AG08395 (cell line): Measurements from ENCODE around the gene METRN.
A peak's percentile ranks its signal among the peaks of the same experiment; 100 is the strongest.
"Not testable (repeated sequence)": the region's sequence is repeated elsewhere in the genome, so short reads cannot be mapped to it uniquely, and the experiment has no call there.

Experiments used
- DNase-seq: peaks from one replicate; pipeline ENCODE4 v3.0.0; 2012; ENCODE audit warnings: mixed read lengths, low spot score

METRN gene

GRCh38 chr16:734981-735881 is 20.3 kb downstream of the METRN start:
- DNase-seq = no peak

DNA sequence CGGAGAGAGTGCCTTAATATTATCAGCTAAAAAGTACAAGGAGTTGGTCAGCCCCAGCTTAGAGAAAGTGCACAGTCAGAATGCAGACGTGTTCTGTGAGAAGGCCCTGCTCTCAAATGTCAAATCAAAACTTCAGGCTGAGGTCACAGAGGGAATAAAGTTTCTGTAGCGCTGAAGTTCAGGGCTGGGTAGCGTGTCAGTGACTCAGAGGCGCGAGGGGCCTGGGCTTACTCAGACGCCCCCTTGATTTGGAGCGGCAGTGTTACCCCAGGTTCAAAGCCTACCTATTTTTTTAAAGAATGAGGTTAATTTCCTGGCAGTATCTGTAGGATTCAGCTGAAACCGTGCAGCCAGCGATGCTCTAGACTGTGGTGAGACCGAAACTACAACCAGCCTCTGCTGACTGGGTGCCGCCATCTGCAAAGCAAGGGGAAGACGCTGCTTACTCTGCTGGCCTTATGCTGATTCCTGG is 21.1 kb downstream of the METRN start:
- no peak for DNase-seq

DNA sequence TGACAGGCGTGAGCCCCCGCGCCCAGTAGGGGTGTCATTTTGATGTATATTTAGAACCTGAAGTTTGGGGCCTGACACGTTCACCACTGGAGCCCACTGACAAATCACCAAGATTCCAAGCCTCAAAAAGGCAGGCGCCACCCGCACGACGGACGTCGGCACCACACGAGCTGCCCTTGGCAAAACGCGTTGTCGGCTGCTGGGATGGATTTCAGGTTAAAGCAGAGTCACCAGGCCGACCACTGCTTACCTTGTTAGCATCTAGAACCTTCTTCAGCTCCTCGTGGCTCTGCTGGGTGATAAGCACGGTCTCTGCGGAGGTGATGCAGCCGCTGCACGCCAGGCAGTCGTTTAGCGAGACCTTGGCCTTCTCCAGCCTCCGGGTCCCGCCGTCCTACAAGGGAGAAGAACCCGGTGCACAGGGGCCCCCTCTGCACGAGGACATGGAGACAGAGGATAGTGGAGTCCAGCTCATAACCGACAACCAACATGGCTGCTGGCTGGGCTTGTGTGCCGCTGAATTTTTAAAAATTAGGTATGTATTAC is 22.1 kb downstream of the METRN start:
- DNase-seq = no peak

DNA sequence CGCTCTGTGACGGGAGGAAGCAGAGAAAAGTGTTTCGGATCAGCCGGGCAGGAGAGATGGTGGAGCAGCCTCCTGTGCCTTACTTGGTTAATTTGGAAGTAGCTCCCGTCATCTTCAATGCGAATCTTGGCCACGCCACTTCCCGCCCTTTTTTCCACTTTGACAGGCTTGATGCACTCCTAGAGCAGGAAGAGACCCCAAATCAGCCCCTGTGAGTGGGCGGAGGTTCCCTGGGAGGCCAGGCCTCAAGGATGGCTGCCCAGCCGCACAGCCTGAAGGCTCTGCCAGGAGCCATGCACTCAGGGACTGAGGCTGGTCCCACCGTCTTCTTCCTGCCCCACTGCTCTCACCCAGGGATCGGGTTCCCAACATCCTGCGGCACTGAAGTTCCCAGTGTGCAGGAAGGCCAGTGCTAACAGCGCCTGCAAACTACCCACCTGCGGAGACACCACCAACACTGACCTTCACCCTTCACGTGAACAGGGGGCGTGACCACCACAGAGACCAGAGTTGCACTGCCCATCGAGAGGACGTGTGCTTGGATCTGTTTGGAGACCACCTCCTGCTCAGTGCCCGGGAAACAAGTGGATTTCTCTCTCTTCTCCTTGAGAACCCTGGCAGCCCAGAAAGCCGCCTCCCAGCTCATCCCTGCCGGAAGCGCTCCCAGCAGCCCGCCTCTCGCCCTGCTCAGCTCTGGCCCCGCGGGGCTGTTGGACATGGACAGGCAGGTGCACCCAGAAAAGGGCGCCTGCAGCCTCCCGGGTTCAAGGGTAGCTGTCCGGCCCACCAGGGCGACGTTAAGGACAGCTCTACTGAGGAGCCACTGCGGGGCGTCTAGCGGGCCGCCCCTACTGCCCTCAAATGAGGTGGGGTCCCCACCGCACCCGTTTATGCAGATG is 24.9 kb downstream of the METRN start:
- no peak for DNase-seq

GRCh38 chr16:740459-740763 is 25.5 kb downstream of the METRN start:
- no peak for DNase-seq

DNA sequence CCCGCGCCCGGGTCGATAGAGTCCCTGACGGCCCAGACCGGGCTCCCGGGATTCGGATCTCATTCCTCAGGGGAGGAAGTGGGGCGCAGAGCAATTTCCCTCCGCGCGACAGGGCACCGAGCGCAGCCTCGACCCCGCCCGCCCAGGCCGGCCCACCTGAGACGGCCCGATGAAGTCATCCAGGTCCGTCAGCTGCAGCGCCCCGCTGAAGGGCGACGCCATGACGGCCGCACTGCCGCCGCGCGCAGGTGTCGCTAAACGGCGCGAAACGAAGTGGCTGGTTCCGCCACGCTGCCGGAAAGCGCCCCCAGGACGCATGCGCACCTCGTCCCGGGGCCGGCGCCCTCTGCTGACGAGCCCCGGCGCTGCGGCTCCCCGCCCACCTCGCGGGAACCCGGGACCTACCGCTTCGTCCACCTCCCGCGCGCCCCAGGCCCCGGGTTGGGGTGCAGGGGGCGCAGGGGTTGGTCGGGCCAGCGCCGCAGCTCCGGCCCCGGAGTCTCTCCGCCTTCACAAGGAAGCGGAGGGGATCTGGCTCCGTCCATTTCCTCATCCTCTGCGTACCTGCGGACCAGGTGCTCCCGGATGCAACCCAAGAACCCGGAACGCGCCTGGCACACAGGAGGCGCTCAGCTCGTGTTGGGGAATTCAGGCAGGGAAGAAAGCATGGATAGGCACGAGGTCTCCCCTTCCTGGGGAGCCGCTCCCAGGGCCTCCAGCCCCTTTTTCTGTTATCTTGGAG is 26.0 kb downstream of the METRN start, which contains the start of gene CIAO3:
Gene CIAO3 (minus strand): TSS at position 234 of the 742 bp plus-strand sequence. CDS start 12 bp downstream, at position 222.
- peak; percentile 97 for DNase-seq

- no peak for DNase-seq
These were observed 27.2 kb downstream of the METRN start for GRCh38 chr16:741986-742629.

GRCh38 chr16:742894-743293 is 28.0 kb downstream of the METRN start:
- not testable (repeated sequence) for DNase-seq

DNA sequence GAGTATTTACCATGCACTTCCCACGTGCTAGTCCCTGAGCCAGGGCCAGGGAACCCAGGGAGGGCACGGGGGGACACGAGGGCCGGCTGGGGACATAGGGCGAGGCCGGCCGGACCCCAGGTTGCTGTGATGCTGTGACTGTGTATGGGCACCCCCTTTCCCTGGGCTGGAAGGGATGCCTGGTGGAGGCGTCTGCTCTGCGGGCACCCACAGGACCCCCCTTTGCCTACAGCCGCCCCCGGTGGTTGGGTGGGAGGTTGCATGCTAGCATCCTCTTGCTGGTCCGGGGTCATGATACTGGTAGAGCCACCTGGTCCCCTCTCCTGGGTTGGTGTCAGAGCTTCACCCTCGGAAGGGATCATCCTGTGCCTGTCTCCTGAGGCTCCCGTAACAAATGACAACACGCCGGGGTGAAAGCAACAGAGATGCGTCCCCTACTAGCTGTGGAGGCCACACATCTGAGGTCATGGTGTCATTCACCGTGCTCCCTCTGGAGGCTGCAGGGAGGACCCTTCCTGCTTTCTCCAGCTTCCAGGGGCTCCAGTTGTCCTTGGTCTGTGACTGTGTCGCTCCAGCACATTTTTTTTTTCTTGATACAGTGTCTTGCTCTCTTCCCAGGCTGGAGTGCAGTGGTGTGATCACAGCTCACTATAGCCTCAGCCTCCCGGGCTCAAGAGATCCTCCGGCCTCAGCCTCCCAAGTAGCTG is 29.0 kb downstream of the METRN start:
- no peak for DNase-seq

- DNase-seq = no peak
These were observed 30.8 kb downstream of the METRN start for GRCh38 chr16:745739-746138.

DNA sequence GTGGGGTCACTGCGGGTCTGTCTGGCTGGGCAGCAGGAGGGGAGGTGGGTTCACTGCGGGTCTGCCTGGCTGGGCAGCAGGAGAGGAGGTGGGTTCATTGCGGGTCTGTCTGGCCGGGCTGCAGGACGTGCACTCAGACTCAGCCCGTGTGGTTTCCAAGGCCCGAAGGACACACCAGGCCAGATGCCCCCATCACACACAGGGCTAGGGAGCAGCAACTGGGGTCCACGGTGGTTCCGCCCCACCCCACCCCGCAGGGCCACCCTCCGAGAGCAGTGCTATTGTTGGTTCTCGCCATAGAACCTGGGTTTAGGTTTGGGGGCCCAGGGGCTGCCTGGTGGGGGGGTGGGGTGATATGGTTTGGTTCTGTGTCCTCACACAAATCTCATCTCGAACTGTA is 31.7 kb downstream of the METRN start:
- no peak for DNase-seq

GRCh38 chr16:747978-748746 is 33.2 kb downstream of the METRN start:
- DNase-seq = no peak

GRCh38 chr16:749010-749409 is 34.1 kb downstream of the METRN start:
- DNase-seq = peak; percentile 87

GRCh38 chr16:750485-750884 is 35.6 kb downstream of the METRN start:
- DNase-seq = no peak

DNA sequence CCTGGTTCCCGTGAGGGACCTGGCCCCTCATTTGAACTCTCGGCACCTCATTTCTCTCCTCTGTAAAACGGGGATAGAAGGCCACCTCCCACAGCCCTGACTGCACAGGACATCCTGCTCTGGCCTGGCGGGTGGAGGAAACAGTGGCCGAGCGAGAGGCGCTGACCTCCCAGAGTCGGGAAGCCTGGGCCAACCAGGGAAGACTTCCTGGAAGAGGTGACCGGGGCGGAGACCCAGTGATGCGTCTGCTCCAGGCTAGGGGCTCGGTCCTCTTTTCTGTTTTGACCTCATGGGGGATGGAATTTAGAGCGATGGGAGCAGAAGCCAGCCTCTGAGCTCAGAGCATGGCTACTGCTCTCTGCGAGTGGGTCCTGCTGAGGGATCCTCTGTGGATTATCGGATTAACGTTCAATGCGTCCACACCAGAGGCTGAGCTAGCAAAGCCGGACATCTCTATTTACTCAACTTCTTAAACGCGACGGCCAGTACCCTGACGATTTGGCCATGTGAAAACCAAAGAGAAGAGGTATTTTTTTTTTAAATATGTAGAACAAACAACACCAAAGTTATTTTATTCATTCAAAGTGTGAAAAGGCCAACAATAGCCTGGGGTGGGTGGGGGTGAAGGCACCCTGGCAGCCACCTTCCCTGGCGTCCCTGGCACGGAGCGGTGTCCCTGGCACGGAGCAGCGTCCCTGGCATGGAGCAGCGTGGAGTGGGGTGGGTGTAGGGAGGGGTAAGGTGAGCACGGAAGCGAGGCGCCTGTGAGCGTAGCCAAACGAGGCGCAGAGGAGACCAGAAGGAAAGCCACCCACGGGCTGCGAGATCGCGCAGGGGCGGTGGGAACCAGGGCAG is 36.5 kb downstream of the METRN start:
- DNase-seq = no peak

DNA sequence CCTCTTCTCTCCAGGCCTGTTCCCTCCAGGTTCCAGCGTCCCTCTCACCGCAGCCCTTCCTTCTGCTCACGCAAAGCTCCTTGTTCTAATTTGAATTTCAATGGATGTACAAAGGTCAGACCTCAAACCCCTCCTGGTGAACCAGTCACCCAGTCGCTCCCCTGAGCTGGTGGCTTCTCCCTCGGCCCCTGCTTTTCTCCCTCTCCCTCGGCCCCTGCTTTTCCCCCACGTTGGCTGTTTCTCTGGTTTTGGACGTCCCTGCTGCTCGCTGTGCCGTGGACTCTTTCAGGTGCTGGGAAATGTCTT is 37.0 kb downstream of the METRN start:
- DNase-seq = no peak

DNA sequence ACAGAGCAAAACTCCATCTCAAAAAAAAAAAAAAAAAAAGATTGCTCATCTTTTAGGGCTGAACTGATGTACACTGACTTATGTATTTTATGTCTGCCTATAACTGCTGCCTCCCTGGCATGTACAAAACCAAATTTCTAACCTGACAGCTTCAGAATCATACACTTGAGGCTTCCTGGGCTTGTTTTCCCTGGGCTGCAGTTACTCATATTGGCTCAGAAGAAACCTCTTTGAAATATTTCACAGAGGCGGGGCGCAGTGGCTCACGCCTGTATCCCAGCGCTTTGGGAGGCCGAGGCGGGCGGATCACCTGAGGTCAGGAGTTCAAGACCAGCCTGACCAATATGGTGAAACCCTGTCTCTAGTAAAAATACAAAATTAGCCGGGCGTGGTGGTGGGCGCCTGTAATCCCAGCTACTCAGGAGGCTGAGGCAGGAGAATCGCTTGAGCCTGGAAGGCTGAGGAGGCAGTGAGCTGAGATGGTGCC is 39.2 kb downstream of the METRN start:
- not testable (repeated sequence) for DNase-seq

DNA sequence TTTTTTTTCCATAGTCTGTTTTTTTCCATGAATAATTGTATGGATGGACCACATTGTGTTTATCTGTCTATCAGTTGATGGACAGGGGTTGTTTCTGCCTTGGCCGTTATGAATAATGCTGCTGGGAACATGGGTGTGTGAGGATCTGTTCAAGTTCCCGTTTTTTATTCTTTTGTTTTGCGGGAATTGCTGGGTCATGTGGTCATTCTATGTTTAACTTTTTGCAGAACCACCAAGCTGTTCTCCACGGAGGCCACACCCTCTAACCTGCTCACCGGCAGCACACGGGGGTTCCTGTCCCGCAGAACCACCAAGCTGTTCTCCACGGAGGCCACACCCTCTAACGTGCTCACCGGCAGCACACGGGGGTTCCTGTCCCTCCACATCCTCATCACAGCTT is 39.7 kb downstream of the METRN start:
- no peak for DNase-seq

DNA sequence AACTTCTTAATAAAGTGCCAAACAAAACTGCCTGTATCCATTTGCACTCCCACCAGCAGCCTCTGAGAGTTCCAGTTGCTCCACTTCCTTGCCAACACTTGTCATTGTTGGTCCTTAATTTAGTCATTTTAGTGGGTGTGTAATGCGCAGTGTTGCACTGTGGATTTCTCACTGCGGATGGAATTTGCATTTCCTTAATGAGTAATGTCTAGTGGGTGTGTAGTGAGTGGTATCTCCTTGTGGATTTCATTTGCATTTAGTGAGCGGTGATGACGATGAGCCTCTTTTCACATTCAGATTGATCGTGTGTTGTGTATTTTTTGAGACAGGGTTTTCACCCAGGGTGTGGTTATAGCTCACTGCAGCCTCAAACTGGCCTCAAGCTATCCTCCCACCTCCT is 41.5 kb downstream of the METRN start:
- no peak for DNase-seq
